Measurements from ENCODE around the gene GPATCH2. TPM values are rescaled to one million over a fixed set of nuclear protein-coding genes. Genes with fewer than 3 reads are reported as not detected.

Gene GPATCH2
- total RNA-seq, 4 donors from 2014 or later, result 8.6 to 248 (median 18.4) TPM

DNA sequence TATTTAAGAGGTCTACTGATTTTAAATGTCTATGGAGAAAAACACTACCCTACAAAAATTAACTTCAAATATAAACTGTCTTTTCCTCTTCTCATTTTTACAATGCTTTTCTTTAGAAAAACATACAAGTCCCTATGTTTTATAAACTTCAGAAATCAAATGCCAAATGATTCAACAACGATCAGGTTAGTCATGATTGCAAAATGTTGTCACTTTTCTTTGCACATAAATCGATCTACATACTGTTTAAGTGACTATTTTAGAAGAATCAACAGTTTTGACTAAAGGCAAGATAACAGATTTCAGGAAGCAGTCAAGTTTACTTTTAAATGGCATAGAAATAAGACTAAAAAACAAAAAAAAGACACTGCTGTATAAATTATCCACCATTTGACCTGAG lies 168.7 kb downstream of the GPATCH2 start:
- no peak overlapping the region for H3K27ac ChIP-seq
- no peaks in the 10 kb centered on the region for H3K27me3 ChIP-seq
- no peak overlapping the region for H3K4me3 ChIP-seq
- no peak for TF ChIP-seq POLR2A (IDR thresholded peaks at IDR 0.05)
- no peak for TF ChIP-seq POLR2AphosphoS5 (IDR thresholded peaks at IDR 0.05)
- TF ChIP-seq, protein P1, sequence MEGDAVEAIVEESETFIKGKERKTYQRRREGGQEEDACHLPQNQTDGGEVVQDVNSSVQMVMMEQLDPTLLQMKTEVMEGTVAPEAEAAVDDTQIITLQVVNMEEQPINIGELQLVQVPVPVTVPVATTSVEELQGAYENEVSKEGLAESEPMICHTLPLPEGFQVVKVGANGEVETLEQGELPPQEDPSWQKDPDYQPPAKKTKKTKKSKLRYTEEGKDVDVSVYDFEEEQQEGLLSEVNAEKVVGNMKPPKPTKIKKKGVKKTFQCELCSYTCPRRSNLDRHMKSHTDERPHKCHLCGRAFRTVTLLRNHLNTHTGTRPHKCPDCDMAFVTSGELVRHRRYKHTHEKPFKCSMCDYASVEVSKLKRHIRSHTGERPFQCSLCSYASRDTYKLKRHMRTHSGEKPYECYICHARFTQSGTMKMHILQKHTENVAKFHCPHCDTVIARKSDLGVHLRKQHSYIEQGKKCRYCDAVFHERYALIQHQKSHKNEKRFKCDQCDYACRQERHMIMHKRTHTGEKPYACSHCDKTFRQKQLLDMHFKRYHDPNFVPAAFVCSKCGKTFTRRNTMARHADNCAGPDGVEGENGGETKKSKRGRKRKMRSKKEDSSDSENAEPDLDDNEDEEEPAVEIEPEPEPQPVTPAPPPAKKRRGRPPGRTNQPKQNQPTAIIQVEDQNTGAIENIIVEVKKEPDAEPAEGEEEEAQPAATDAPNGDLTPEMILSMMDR (IDR thresholded peaks at IDR 0.05), result no peak
- TF ChIP-seq EP300 (IDR thresholded peaks at IDR 0.05; ENCODE audit: low read depth), result no peak
- H3K4me1 ChIP-seq, result no peaks in the 10 kb centered on the region
- WGBS, 2 donors (ENCODE audit: low coverage in 1 of 2), result 56 to 83% methylated on average over 2 of the region's 2 CpGs
- in situ Hi-C loops (cut with MboI; ENCODE audit: low pct_ligation_motif_present in 1 of 4, low pct_unique_long_range_greater_than_20kb in 1 of 4, low sequenced_read_pairs in 3 of 4), result no loop called here
- no peak for DNase-seq
- no peaks in the 10 kb centered on the region for H3K36me3 ChIP-seq
- intact Hi-C loops (cut with DNase I; ENCODE audit: low total_unique reads), result no loop called here
- peaks cover 10 to 21% of the 10 kb centered on the region in 2 donors for H3K9me3 ChIP-seq

DNA sequence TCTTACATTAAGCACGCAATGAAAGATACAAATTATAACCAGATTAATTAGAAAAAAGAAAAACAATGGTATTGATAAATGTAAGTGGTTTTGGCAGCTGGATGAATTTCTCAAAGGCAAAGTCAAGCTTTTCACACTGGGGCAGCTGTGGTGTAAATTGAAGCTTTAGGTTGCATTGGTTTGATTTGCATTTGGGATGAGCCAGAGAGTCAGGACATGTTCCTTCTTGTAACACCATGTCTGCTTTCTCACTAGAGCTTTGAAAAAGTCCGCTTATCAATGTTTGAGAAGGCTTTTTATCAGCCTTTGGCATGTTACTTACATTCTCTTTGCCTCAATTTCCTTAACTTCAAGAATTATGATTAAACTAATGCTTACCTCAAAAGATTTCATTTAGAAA lies 173.9 kb downstream of the GPATCH2 start:
- intact Hi-C loops (cut with DNase I; ENCODE audit: low total_unique reads), result no loop called here
- DNase-seq, result no peak
- Histone ChIP-seq H3K4me1 (no peaks in the 10 kb centered on the region), H3K36me3 (no peaks in the 10 kb centered on the region), H3K9me3 (no peaks in the 10 kb centered on the region), H3K27me3 (no peaks in the 10 kb centered on the region), H3K27ac (no peak overlapping the region), H3K4me3 (no peak overlapping the region)
- no peak for TF ChIP-seq POLR2AphosphoS5 (IDR thresholded peaks at IDR 0.05)
- TF ChIP-seq, protein P1 (IDR thresholded peaks at IDR 0.05), result no peak
- TF ChIP-seq EP300 (IDR thresholded peaks at IDR 0.05; ENCODE audit: low read depth), result no peak
- in situ Hi-C loops (cut with MboI; ENCODE audit: low pct_ligation_motif_present in 1 of 4, low pct_unique_long_range_greater_than_20kb in 1 of 4, low sequenced_read_pairs in 3 of 4), result no loop called here
- WGBS, 2 donors (ENCODE audit: low coverage in 1 of 2), result 70 to 100% methylated on average over 2 of the region's 2 CpGs

DNA sequence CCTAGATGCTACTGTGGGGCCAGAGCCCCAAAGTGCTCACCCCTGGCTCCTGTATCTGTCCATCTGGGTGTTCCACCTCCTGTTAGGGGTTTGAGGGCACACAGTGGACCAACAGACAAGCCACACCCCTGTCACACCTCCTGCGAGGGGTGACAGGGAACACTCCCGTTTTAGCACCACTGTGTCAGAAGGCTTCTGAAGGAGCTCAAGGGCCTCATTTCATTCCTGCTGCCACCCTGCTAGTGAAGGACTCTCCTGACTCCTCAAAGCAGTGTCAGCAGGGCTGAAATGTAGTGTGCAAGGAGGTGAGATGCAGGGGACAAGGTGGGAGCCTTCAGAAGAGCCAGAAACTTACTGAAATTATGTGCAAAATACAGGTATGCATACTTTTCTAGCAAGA lies 174.6 kb downstream of the GPATCH2 start:
- no peak for TF ChIP-seq POLR2A (IDR thresholded peaks at IDR 0.05)
- TF ChIP-seq, protein P1 (IDR thresholded peaks at IDR 0.05), result no peak
- TF ChIP-seq POLR2AphosphoS5 (IDR thresholded peaks at IDR 0.05), result no peak
- no peak for TF ChIP-seq EP300 (IDR thresholded peaks at IDR 0.05; ENCODE audit: low read depth)
- no peaks in the 10 kb centered on the region for H3K36me3 ChIP-seq
- intact Hi-C loops (cut with DNase I; ENCODE audit: low total_unique reads), result no loop called here

DNA sequence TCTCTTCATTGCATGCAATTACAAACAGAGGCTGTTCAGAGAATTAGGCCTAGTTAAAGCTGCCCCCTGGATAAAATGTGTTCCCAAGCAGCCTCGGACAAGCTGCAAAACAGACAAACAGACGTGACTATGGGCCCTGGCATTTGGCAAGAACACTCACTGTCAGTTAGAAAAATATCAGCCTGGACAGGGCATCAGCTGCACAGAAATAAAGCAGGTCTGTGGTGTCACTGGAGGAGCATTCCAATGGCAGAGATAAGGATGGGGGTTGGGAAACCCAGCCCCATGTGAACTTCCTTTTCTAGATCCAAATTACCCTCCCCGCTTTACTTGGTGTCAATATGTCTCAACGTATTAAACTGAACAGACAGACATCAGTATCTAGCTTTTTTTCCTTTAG lies 177.1 kb downstream of the GPATCH2 start:
- H3K9me3 ChIP-seq, result no peaks in the 10 kb centered on the region
- TF ChIP-seq, protein P1 (IDR thresholded peaks at IDR 0.05), result no peak
- TF ChIP-seq POLR2AphosphoS5 (IDR thresholded peaks at IDR 0.05) (no peak), EP300 (IDR thresholded peaks at IDR 0.05; ENCODE audit: low read depth) (no peak), POLR2A (IDR thresholded peaks at IDR 0.05) (no peak)
- WGBS, 2 donors (ENCODE audit: low coverage in 1 of 2), result 75 to 95% methylated on average over 4 of the region's 4 CpGs
- intact Hi-C loops (cut with DNase I; ENCODE audit: low total_unique reads), result no loop called here
- no peak for DNase-seq
- no peaks in the 10 kb centered on the region for H3K27me3 ChIP-seq
- no peaks in the 10 kb centered on the region for H3K4me1 ChIP-seq
- H3K27ac ChIP-seq, result no peak overlapping the region
- in situ Hi-C loops (cut with MboI; ENCODE audit: low pct_ligation_motif_present in 1 of 4, low pct_unique_long_range_greater_than_20kb in 1 of 4, low sequenced_read_pairs in 3 of 4), result no loop called here
- no peak overlapping the region for H3K4me3 ChIP-seq
- H3K36me3 ChIP-seq, result peaks cover 0 to 2% (median 0%) of the 10 kb centered on the region in 4 donors

More for the DNA sequence above, 174.6 kb downstream of the GPATCH2 start:
- H3K9me3 ChIP-seq, result no peaks in the 10 kb centered on the region
- H3K27ac ChIP-seq, result no peak overlapping the region
- in situ Hi-C loops (cut with MboI; ENCODE audit: low pct_ligation_motif_present in 1 of 4, low pct_unique_long_range_greater_than_20kb in 1 of 4, low sequenced_read_pairs in 3 of 4), result no loop called here
- H3K27me3 ChIP-seq, result no peaks in the 10 kb centered on the region
- DNase-seq, result no peak
- H3K4me1 ChIP-seq, result no peaks in the 10 kb centered on the region
- H3K4me3 ChIP-seq, result no peak overlapping the region
- WGBS, 2 donors (ENCODE audit: low coverage in 1 of 2), result 95% methylated on average over 2 of the region's 2 CpGs; no CpG with 5 or more reads in 1 of the 2 donors
